OCI-LY7 (cell line): ENCODE results near the gene TMC1. TPM values are rescaled to one million over a fixed set of nuclear protein-coding genes. Genes with fewer than 3 reads are reported as not detected.

ENCODE experiments used
- BruUV-seq: library from RNA; stranded (reverse); fragments of 400-500 nt; replicated peaks from 2 replicates; lab custom pipeline; 2021; lab: Mats Ljungman, UMichigan
- CTCF ChIA-PET: fragments of 300-600 bp; sonication (Branson Sonifier 250); formaldehyde crosslinking; loops from one replicate; lab custom pipeline; 2022; ENCODE audit warnings: antibody characterized with exemption; ENCODE audit not compliant: unreplicated experiment; lab: Charles Lee
- POLR2A ChIA-PET: fragments of 300-600 bp; sonication (Branson Sonifier 250); formaldehyde crosslinking; loops from one replicate; lab custom pipeline; 2022; ENCODE audit warnings: antibody characterized with exemption; lab: Charles Lee
- DNase-seq: peaks from one replicate; pipeline ENCODE4 v3.0.0-alpha.2; 2015; ENCODE audit warnings: low spot score
- H2AFZ ChIP-seq: fragments of 200-600 bp; sonication (generic), shearing (Covaris generic); 2 replicates; pipeline ENCODE4 v1.6.1; 2014; ENCODE audit warnings: mild to moderate bottlenecking, antibody characterized with exemption, low read length, moderate library complexity
- H3K27ac ChIP-seq: fragments of 200-600 bp; sonication (generic); 2 replicates; pipeline ENCODE4 v1.5.1; 2014; ENCODE audit warnings: mixed run types, low read depth, mild to moderate bottlenecking, moderate library complexity, low read length, inconsistent platforms; ENCODE audit not compliant: poor library complexity, severe bottlenecking
- H3K36me3 ChIP-seq: fragments of 200-600 bp; sonication (generic); 2 replicates; pipeline ENCODE4 v1.6.1; 2014; ENCODE audit warnings: mild to moderate bottlenecking, antibody characterized with exemption, low read length, moderate library complexity, mixed read lengths; ENCODE audit not compliant: insufficient read depth
- H3K4me1 ChIP-seq: fragments of 200-600 bp; sonication (generic); 2 replicates; pipeline ENCODE4 v1.5.1; 2014; ENCODE audit warnings: mild to moderate bottlenecking, low read length; ENCODE audit not compliant: insufficient read depth, poor library complexity, severe bottlenecking
- H3K4me2 ChIP-seq: fragments of 200-600 bp; sonication (generic); 2 replicates; pipeline ENCODE4 v1.6.1; 2014; ENCODE audit warnings: mild to moderate bottlenecking, low read length
- H3K4me3 ChIP-seq: fragments of 200-600 bp; sonication (generic); 2 replicates; pipeline ENCODE4 v1.5.1; 2014; ENCODE audit warnings: mild to moderate bottlenecking, low read depth, low read length; ENCODE audit not compliant: poor library complexity, severe bottlenecking
- H3K79me2 ChIP-seq: fragments of 200-600 bp; sonication (generic); 2 replicates; pipeline ENCODE4 v1.6.1; 2016; ENCODE audit warnings: low read depth, mild to moderate bottlenecking, low read length, moderate library complexity, mixed read lengths; ENCODE audit not compliant: insufficient read depth
- H3K9me2 ChIP-seq: fragments of 200-600 bp; sonication (generic); 2 replicates; pipeline ENCODE4 v1.6.1; 2016; ENCODE audit warnings: mild to moderate bottlenecking, low read length, mixed read lengths; ENCODE audit not compliant: insufficient read depth
- H3K9me3 ChIP-seq: fragments of 200-600 bp; sonication (generic); 2 replicates; pipeline ENCODE4 v1.6.1; 2014; ENCODE audit warnings: mild to moderate bottlenecking, mixed run types, low read length, mixed read lengths
- H4K20me1 ChIP-seq: fragments of 200-600 bp; sonication (generic); 2 replicates; pipeline ENCODE4 v1.6.1; 2014; ENCODE audit warnings: mild to moderate bottlenecking, antibody characterized with exemption, low read length, moderate library complexity, mixed read lengths; ENCODE audit not compliant: insufficient read depth
- EZH2phosphoT487 ChIP-seq: fragments of 200-600 bp; sonication (generic); IDR thresholded peaks from 2 replicates; pipeline ENCODE4 v1.6.1; 2018; ENCODE audit warnings: low read depth, borderline replicate concordance, mild to moderate bottlenecking, mixed run types, antibody characterized with exemption, low read length, moderate library complexity, mixed read lengths
- intact Hi-C: fragments of 100-400 bp; cut with micrococcal nuclease; formaldehyde crosslinking; loops from one replicate; pipeline ENCODE4 v1.10.0; 2022; ENCODE audit not compliant: unreplicated experiment
- total RNA-seq, 2 experiments: library from RNA; depleted of rRNA in 1 of 2; stranded (reverse); fragments of >200 nt in 1 of 2; shearing (Covaris generic) in 1 of 2; gene quantifications; 2 replicates each; pipeline ENCODE4 v1.2.3, GENCODE V29; 2014 to 2022
- TF ChIP-seq, protein P1 (sequence below): fragments of 200-600 bp; sonication (generic); conservative IDR thresholded peaks from 2 replicates; pipeline ENCODE4 v1.5.1; 2014; ENCODE audit warnings: mild to moderate bottlenecking, antibody characterized with exemption, low read length, moderate library complexity, mixed read lengths

TMC1 gene
- total RNA-seq, 2 experiments from 2014 or later, result not detected

DNA sequence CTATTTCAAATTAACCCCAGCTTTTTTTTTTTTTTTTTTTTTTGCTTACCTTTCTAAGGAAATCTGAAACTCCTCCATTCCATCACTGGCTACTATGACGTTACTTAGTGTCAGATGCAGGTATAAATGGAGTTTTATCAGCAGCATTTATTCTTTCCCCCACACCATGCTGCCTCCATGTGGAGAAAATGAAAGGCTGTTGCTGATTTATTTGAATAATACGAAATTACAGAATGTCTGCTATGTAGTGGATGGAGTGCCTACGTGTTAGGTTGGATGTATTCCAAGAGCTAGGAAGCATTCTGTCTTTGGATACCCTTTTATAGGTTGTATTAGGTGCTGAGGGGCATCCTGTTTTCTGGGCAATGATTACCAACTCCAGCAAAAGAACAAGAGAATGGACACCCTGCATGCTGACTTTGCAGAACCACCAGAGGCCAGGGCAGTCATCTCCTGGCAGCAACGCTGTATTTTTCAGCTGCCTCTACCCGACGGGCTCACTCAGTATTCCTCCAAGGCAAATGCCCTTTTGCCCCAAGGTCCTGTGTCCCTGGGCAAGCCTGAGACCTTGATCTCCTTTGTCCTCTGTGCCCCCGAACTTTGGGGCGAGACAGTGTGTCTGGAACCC lies 232.0 kb downstream of the TMC1 start:
- H3K4me2 ChIP-seq, result no peak overlapping the region
- no peak overlapping the region for H2AFZ ChIP-seq
- H3K79me2 ChIP-seq, result no peaks in the 10 kb centered on the region
- POLR2A ChIA-PET, result interaction anchor here (0.6 to 0.7 kb wide), 6 partner anchors 32 to 1735 kb away, joined by 3 to 9 read pairs (median 4); no protein-coding TSS in a partner anchor
- H3K27ac ChIP-seq, result no peak overlapping the region
- intact Hi-C loops, result no loop called here
- TF ChIP-seq, protein P1, sequence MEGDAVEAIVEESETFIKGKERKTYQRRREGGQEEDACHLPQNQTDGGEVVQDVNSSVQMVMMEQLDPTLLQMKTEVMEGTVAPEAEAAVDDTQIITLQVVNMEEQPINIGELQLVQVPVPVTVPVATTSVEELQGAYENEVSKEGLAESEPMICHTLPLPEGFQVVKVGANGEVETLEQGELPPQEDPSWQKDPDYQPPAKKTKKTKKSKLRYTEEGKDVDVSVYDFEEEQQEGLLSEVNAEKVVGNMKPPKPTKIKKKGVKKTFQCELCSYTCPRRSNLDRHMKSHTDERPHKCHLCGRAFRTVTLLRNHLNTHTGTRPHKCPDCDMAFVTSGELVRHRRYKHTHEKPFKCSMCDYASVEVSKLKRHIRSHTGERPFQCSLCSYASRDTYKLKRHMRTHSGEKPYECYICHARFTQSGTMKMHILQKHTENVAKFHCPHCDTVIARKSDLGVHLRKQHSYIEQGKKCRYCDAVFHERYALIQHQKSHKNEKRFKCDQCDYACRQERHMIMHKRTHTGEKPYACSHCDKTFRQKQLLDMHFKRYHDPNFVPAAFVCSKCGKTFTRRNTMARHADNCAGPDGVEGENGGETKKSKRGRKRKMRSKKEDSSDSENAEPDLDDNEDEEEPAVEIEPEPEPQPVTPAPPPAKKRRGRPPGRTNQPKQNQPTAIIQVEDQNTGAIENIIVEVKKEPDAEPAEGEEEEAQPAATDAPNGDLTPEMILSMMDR, result no peak
- no peak for TF ChIP-seq EZH2phosphoT487
- no peaks in the 10 kb centered on the region for H3K9me2 ChIP-seq
- H4K20me1 ChIP-seq, result no peaks in the 10 kb centered on the region
- no TSS peak for BruUV-seq
- H3K4me3 ChIP-seq, result no peak overlapping the region
- H3K36me3 ChIP-seq, result no peaks in the 10 kb centered on the region
- H3K4me1 ChIP-seq, result no peaks in the 10 kb centered on the region
- DNase-seq, result no peak
- no peaks in the 10 kb centered on the region for H3K9me3 ChIP-seq
- CTCF ChIA-PET, result no interaction called here

DNA sequence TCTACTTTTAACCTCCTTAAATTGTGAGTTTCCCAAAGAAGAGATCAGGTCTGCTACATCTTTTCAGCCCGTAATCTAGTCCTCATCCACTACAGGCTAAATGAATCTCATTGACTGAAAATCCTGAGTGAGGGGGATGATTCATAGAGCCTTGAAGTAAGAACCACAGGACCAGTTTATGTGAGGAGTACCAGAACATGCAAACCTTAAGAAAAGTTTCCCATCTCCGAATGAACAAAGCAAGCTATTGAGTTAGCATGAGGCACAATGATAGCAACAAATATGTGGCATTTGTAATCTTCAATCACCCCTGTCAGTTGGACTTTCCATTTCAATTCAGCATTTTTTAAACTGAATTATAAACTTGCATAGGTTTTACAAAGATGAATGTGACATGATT lies 234.4 kb downstream of the TMC1 start:
- intact Hi-C loops, result no loop called here
- no TSS peak for BruUV-seq

DNA sequence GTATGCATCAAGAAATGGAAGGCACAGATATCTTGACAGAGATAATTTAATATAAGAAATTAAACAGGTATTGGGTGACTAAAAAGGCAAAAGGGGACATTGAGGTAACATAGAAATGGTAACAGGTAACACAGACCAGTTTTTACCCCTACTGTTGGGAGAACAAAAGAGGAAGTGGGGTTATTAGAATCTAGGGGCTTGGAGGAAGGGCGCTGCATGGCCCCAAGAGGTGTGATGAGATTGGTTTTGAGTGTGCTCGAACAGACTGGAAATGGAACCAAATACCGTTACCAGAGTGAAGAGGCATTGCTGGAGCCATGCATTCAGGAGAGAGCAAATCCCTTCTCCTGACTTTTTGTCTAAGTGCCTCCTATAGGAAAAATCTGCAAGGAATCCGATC lies 237.5 kb downstream of the TMC1 start:
- no peak overlapping the region for H3K4me2 ChIP-seq
- H3K79me2 ChIP-seq, result no peaks in the 10 kb centered on the region
- no peak for DNase-seq
- no peak overlapping the region for H3K27ac ChIP-seq
- no peaks in the 10 kb centered on the region for H3K9me2 ChIP-seq
- no peaks in the 10 kb centered on the region for H3K36me3 ChIP-seq
- no peaks in the 10 kb centered on the region for H4K20me1 ChIP-seq
- no peaks in the 10 kb centered on the region for H3K4me1 ChIP-seq
- POLR2A ChIA-PET, result no interaction called here
- no peak for TF ChIP-seq EZH2phosphoT487
- TF ChIP-seq, protein P1, result no peak
- no peak overlapping the region for H2AFZ ChIP-seq
- CTCF ChIA-PET, result no interaction called here
- intact Hi-C loops, result no loop called here
- H3K4me3 ChIP-seq, result no peak overlapping the region
- H3K9me3 ChIP-seq, result no peaks in the 10 kb centered on the region
- no TSS peak for BruUV-seq

More for the DNA sequence above, 234.4 kb downstream of the TMC1 start:
- POLR2A ChIA-PET, result no interaction called here
- Histone ChIP-seq H3K27ac (no peak overlapping the region), H3K4me1 (no peaks in the 10 kb centered on the region), H3K36me3 (no peaks in the 10 kb centered on the region), H3K9me2 (no peaks in the 10 kb centered on the region), H3K79me2 (no peaks in the 10 kb centered on the region), H4K20me1 (no peaks in the 10 kb centered on the region), H3K9me3 (no peaks in the 10 kb centered on the region), H3K4me2 (no peak overlapping the region), H2AFZ (no peak overlapping the region), H3K4me3 (no peak overlapping the region)
- DNase-seq, result no peak
- TF ChIP-seq, protein P1, result no peak
- TF ChIP-seq EZH2phosphoT487, result no peak
- CTCF ChIA-PET, result no interaction called here
